ENCODE measurements around the gene PHAF1.
A peak's percentile ranks its signal among the peaks of the same experiment; 100 is the strongest.

Gene PHAF1

DNA sequence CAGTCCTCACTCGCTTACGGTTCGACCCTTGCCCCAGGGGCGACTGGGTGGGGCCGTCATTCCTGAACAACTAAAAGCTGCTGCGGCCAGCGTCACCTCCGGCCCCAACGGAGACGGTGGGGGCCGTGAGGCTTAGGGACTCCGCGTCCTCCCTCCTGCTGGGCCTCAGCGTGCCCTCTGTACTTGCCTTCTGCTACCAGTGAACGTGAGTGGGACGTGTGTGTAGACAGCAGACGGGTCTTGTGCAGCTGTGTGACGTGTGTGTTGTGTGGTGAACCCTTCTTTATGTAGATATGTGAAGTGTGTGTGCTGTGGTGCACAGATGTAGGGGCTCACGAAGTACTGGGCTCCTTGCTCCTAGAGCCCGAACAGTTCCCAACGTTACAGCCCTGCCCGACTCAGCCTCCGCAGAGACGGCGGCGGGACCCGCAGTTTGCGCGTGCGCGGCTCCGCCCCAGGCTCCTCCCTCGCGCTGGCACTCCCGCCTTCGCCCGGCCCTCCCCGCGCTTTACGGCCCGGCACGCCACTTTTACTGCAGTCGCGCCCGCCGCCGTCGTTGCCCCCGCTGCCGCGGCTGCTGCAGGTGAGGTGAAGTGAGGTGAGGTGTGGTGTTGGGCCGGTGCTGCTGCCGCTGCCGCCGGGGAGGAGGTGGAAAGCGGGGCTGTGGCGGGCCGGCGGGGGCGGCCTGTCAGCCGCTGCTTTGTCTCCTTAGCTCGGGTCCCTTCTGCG is at the start of gene PHAF1:
PHAF1 (plus strand) TSS at position 535 of the 729 bp plus-strand sequence. CDS start 235 bp downstream, outside the sequence.
- DNase-seq (ENCODE audit: low spot score), result peak; percentile 94

DNA sequence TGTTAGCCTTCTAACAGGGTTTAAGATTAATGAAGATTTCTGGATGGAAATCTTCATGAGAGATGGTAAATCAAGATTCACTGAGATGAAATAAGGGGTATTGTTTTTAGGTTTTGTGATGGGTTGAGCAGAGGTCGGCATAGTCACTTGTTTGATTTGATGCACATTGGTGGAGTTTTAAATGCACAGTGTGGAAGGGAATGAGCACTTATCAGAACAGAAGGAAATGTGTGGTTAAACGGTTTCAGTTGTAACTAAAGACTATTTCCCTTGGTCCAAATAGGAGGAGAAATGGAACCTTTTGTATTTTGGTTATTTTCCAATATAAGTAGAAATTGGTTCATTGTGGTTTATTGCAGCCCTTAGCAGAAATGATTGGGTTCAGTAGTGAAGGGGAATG is 46.7 kb upstream of the PHAF1 start:
- no peak for DNase-seq (ENCODE audit: low spot score)

DNA sequence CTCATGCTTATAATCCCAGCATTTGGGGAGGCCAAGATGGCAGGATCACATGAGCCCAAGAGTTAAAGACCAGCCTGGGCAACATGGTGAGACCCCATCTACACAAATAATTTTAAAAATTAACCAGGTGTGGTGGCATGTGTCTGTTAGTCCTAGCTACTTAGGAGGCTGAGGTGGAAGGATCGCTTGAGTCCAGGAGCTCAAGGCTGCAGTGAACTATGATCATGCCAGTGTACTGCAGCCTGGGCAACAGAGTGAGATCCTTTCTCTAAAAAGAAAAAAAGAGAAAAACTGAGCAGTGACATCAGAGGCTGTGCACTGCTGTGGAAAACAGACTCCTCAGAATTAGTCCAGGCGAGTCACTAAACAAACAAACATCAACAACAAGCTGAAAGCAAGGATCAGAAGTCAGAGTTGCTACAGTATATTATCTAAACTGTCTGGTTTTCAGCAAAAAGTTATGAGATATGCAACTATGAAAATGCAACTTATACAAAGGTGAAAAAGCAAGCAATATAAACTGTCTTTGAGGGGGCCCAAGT is 41.5 kb upstream of the PHAF1 start:
- DNase-seq (ENCODE audit: low spot score), result no peak

DNA sequence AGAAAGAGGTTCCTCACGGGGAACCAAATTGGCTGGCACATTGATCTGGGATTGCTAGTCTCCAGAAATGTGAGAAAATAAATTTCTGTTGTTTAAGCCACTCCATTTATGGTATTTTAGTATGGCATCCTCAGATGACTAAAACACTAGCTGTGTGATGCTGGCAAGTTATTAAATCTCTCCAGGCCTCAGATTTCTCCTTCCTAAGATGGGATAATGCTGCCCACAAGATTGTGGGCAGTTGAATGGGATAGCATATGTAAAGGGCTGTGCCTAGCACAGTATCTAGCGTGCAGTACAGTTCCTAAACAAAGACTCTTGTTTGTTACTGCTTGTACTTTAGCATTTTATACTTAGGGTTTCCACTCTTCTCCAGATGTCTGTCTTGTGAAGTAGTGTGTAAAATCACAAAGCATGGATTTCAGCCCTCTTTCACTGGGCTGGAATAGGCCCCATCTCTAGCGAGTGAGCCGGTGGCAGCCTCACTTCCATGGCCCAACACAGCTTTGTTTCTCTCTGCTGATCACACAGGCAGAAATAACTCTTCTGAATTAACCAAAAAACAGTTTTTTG is 38.2 kb upstream of the PHAF1 start:
- no peak for DNase-seq (ENCODE audit: low spot score)

DNA sequence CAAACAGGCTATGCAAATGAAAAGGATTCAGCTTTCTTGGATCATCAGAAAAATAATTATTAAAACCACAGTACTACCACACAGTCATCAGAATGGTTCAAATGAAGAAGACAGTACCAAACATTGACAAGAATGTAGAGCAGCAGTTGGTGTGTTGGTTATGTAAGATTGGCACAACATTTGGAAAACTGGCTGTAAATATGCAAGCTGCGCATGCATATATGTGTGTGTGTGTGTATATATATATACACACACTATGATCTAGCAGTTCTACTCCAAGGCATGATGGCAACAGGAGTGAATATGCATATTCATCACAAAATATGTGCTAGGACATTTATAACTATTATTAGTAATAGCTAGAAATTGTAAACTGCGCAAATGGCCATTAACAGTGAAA is 34.4 kb upstream of the PHAF1 start:
- DNase-seq (ENCODE audit: low spot score), result no peak

DNA sequence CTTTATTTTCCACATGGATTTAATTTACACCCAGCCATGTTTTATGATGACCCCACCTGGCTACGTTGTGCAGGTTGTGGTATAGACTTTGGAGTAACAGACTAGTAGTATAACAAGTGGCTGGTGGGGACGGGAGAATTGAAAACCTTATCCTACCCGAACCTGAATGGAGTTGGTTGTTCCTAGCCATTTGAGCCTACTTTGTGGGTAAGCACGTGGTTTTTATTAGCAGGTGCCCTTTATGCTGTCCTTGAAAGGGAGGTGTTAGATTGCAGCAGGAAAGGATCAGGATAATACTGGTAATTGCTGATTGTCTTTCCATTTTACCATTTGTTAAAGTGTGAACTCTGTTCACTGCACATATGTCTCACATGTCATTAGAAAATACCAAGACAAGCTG is 31.9 kb upstream of the PHAF1 start:
- no peak for DNase-seq (ENCODE audit: low spot score)

DNA sequence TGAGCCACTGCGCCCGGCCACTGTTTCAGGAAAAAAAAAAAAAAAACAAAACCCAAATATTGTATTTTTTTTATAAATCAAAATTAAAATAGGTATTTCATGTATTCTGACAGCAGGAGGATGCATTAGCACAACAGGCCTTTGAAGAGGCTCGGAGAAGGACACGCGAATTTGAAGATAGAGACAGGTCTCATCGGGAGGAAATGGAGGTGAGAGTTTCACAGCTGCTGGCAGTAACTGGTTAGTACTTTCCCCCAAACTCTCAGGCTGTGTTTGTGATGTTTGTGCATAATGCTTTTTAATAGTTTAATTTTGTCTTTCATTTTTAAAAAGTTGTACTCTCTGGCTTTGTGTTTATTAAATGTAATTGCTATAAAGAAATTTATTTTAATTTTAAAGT is 27.6 kb upstream of the PHAF1 start:
- DNase-seq (ENCODE audit: low spot score), result no peak

DNA sequence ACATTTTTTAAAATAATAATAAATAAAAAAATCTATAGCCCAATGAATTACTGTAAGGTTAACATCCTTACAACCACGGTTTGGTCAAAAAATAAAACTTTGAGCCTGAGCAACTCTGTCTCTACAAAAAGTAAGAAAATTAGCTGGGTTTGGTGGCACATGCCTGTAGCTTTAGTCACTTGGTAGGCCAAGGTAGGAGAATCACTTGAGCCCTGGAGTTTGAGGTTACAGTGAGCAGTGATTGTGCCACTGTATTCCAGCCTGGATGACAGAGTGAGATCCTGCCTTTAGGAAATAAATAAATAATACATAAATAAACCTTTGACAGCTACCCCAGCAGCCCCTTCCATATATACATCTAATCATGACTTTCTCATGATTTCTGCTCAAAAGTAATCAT is 26.9 kb upstream of the PHAF1 start:
- peak; percentile 57 for DNase-seq (ENCODE audit: low spot score)

DNA sequence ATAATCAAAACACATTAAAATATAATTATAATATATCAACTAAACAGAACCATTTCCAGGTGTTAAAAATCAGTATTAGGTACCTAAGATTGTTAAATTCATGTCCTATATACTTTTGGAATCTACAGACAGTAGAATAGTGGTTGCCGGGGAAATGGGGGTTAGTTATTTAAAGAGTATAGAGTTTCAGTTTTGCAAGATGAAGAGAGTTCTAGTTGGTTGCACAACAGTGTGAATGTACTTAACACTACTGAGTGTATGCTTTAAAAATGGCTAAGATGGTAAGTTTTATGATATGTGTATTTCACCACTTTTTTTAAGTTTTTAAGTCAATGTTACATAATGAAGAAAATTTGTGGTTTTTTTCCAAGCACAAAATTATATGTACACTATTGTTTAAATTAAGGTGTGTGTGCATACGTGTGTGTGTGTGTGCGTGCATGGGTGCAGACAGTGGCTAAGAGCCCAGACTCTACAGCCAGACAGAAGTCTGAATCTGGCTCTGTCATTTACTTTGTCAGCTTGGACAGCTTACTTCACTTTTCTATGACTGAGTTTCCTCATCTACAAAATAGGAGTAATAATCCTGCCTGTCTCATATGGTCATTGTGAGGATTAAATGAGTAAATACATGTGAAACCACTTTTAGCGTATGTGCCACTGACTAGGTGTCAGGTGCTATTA is 25.3 kb upstream of the PHAF1 start:
- no peak for DNase-seq (ENCODE audit: low spot score)

DNA sequence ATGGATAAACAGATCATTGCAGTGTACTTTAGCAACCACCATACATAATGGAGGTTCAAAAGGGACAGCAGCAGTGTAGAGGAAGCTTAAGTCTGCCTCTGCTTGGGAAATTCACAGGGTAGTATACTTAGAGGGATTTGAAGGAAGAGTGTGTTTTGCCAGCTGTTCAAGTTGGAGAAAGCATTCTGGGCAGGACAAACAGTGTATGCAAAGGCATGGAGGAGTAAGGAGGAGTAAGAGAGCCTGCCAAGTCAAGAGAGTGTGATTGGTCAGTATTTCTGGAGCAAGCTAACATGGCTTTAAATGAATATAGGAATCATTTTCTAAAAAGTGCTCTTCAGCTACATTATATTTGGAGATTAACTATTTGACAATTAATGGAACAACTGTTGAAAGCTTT is 22.9 kb upstream of the PHAF1 start:
- no peak for DNase-seq (ENCODE audit: low spot score)

DNA sequence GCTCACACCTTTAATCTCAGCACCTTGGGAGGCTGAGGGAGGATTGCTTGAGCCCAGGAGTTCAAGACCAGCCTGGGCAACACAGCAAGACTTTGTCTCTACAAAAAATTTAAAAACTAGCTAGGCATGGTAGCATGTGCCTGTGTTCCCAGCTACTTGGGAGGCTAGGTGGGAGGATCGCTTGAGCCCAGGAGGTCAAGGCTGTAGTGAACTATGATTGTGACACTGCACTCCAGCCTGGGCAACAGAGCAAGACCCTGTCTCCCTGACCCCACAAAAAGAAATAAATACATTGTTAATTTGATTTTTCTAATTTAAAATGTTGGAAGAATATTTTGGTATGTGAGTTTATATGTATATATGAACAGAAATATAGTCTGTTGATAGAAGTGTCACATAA is 22.4 kb upstream of the PHAF1 start:
- no peak for DNase-seq (ENCODE audit: low spot score)

DNA sequence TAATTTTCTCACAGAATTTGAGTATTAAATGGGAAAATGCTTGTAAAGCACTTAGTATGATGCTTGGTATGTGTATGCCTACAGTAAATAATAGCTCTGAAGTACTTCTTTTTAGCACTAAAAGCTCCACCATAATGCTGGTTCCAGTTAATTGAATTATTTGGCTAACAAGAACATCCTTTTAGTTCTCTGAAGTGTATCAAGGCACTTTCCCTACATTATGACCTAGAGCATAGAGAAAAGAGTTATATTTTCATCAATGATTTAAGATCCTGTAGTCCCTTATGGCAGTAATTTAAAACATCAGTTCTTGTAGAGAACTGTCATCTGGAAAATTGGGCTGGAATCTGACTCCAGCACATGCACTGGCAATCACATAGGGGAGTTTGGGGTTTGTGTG is 21.9 kb upstream of the PHAF1 start:
- no peak for DNase-seq (ENCODE audit: low spot score)

DNA sequence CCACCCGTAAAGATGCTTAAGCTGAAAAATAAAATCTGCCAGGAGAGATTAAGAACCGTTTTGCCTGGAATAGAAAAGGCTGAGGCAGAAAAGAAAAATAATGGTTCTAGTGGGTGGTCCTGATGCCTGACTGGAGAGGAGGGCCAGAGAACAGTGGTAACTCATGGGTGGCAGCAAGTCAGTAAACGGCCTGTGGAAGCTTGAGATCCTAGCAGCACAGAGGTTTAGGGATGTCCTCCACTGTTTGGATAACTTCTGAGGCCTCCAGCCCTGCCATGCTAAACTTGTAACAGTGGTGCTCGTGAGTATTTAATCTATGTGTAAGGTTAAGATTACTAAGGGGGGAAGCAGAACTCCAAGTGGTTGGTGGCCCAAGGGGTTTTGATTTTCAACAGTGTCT is 21.2 kb upstream of the PHAF1 start:
- DNase-seq (ENCODE audit: low spot score), result no peak

DNA sequence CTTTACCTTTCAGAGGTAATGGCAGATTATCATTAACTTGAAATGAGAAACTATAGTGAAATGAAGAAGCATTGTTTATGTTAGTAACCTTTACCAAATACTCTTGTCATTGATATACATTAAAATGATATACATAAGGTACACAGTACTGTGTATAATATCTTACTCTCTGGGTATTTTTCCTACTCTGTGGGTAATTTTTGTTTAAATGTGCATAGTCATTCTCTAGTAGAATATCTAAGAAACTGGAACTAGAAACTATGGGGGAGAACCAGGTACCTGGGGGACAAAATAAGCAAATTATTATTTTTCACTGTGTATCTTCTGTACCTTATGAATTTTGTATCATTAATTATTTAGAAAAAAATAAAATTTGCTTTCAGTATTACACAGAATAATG is 20.6 kb upstream of the PHAF1 start:
- no peak for DNase-seq (ENCODE audit: low spot score)

DNA sequence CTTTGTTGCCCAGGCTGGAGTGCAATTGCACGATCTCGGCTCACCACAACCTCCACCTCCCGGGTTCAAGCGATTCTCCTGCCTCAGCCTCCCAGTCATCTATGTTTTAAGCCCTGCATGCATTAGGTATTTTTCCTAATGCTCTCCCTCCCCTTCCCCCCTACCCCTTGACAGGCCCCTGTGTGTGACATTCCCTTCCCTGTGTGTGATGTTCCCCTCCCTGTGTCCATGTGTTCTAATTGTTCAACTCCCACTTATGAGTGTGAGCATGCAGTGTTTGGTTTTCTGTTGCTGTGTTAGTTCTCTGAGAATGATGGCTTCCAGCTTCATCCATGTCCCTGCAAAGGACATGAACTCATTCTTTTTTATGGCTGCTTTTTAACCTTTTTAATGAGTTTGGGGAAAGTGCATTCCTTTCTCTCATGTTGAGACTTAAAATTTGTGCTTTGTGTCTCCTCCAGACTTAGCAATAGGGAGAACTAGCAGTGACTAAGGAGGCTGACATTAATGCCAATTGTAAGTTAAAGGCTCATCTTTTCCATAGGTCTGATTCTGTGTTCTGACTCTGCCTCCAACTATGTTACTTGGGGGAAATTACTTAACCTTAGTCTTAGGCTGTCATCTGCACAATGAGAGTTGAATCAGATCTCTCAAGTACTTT is 17.7 kb upstream of the PHAF1 start:
- no peak for DNase-seq (ENCODE audit: low spot score)

DNA sequence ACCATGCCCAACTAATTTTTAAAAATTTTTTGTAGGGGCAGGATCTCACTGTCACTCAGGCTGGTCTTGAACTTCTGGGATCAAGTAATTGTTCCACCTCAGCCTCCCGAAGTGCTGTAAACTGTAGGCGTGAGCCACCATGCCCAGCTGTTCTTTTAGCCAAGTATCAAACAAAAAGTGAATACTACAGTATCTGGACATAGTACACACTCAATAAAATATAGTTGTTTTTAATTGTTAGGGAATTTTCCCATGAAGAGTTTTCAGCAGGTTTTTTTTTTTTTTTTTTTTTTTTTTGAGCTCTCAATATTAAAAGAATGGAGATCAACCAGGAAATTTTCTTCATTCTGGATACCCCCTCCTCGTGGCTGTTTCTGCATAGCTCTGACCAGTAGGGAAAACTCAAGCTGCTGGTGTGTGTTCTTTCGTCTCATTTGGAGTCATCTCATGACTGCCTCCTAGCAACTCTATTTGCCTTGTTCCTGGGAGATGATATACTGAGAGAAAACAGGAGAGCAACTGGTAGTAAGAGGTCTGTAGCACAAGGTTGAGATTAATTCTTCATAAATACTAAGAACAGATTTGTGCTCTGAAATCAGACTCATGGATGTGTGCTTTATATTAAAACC is 16.5 kb upstream of the PHAF1 start:
- no peak for DNase-seq (ENCODE audit: low spot score)

DNA sequence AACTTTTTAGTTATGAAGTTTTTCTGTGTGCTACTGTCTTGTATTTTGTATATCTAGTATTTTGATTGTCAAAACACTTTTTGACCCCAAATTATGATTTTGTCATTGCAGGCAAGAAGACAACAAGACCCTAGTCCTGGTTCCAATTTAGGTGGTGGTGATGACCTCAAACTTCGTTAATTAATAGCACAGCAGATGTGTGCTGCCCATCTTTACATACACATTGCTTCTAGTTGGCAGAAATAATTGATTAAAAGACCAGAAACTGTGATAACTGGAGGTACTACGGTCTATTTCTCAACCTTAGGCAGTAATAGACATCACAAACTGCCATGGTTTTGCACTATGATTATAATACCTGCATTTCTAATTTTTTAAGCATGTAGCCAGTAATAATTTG is 11.1 kb upstream of the PHAF1 start:
- no peak for DNase-seq (ENCODE audit: low spot score)

DNA sequence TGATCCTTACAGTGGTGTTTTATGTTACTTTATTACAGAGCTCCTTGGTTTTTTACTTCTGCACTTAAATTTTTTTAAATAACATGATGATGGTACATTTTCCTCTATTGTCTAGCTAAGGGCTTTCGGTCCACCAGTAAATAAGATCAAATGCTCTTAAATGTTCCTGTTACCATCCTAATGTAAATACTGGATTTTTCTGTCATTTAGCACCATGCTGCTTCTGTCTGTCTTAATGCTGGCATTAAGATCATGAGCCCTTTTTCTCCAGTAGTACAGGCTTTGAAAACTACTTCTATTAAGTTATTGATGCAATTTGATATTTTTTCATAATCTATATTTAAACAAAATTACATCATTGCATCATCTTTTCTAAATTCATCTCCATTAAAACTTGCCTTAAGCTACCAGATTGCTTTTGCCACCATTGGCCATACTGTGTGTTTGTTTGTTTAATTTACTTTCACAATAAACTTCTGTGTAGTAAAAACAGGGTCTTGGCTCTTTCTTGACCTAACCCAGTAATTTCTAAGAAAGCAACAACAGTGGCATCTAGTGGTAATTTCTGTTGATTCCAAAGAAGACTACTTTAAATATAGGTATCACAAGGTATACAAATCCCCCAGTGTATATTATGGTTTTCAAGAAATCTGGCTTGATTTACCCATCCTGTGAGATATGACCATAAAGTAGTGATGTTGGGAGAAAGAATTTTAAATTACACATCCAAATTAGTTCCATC is 9.0 kb upstream of the PHAF1 start:
- no peak for DNase-seq (ENCODE audit: low spot score)

DNA sequence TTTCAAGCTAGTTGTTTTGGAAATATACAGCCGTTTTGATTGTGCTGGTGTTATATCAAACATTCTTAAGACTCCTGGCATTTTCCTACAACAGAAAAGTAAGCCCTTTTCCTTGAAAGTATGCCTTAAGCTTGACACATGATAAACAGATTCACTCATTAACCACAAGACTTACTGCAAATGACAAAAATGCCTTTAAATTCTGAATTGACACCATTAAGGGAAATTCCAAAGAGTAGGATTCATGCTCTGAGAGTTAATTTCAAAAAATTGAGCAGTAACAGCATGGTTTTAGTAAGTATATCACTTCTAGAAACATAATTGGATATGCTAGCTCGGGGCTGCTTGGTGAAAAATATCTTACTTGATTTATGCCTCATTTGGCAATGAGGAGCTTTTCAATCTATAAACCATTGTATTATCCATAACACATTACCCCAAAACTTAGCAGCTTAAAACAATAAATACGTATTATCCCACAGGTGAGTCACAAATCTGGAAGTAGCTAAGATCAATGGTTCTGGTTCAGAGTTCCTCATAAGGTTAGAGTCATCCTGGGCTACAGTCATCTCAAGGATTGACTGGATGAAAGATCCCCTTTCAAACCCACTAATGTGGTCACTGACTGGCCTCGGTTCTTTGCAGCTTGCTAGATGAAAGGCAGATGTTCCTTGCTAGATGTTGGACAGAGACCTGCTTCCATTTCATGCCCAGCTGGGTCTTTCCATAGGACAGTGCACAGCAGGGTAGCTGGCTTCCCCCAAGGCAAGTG is 8.2 kb upstream of the PHAF1 start:
- DNase-seq (ENCODE audit: low spot score), result peak; percentile 68

DNA sequence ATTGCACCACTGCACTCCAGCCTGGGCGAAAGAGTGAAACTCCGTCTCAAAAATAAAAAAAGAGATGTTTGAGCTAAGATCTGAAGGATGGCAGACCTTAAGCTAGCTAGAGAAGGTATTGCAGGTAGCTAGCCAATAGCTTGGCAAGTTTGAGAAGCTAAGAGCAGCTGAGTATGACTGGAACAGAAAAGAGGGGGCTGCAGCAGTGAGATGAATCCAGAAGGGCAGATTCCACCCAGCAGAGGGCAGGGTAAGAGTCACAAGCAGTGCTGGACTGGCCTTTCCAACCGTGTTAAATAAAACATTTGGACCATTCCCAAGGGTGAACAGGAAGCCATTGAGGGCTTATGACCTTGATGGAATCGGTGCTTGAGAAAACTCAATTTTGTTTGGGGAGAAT is 5.7 kb upstream of the PHAF1 start:
- DNase-seq (ENCODE audit: low spot score), result peak; percentile 52

DNA sequence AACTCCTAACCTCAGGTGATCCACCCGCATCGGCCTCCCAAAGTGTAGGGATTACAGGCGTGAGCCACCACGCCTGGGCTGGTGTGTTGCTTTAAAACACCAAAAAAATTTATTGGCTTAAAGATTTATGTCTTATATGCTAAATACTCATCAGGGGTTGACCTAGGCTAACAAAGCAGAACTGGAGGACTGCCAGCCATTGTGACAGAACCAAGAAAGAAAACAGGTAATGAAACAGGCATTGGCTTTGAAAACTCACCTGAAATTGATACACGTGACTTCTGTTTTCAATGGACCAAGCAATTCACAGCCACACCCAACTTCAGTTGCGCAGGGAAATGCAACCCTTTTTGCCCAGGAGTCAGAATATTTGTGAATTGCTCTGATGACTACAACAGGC is 4.9 kb upstream of the PHAF1 start:
- no peak for DNase-seq (ENCODE audit: low spot score)

All from kidney tubule cell (primary cell).